Heart left ventricle (tissue), 13 donors: ENCODE results near the gene C16orf92.

Experiments
- POLR2A ChIP-seq, 2 donors: fragments of 450-650 bp; IDR thresholded peaks; one replicate each; pipeline ENCODE4 v1.6.1; 2017; ENCODE audit warnings: antibody characterized with exemption in 2 of 2, mild to moderate bottlenecking in 2 of 2, moderate library complexity in 2 of 2
- TF ChIP-seq, protein P1 (sequence below), 12 donors: fragments of 200-600 bp; sonication (generic) in 4 of 12; IDR thresholded peaks; one replicate each; pipeline versions ENCODE4 v1.5.0 to v1.8.0; 2018 to 2022; ENCODE audit warnings: antibody characterized with exemption in 12 of 12, mild to moderate bottlenecking in 5 of 12
- donor health status: ischemic (EF 13 %, LVEDD 7.1; RV severe dilation, severe dysfunction).
- donor health status: DM: no; HTN: yes; CAD: no.
- donor health status: DM: no; HTN: no; CAD: no.
- donor health status: ischemic (EF 25% LVEDD 6.9; RV normal size, moderate dysfunction).
- donor health status: ischemic (EF 25% LVEDD 5.7; RV mildly dilated, moderate dysfunction).
- donor health status: ischemic (EF 35%, LVEDD 5.7; RV mildly dilated, moderate dysfunction).
- donor health status: nonischemic (EF 11% LVEDD 7.7; RV severe dilation, severe dysfunction).
- donor health status: DM: yes; HTN: yes; CAD: no.
- donor health status: PGD.
- donor health status: ischemic (EF 29% LVEDD 5.4; RV normal size, mild dysfunction).
- donor health status: nonischemic (EF 23%, LVEDD 6.1; RV moderate dilation, normal function).

GRCh38 chr16:30065102-30065942, 42.3 kb downstream of the C16orf92 start, which contains the start of gene ALDOA:
- TF ChIP-seq, protein P1, sequence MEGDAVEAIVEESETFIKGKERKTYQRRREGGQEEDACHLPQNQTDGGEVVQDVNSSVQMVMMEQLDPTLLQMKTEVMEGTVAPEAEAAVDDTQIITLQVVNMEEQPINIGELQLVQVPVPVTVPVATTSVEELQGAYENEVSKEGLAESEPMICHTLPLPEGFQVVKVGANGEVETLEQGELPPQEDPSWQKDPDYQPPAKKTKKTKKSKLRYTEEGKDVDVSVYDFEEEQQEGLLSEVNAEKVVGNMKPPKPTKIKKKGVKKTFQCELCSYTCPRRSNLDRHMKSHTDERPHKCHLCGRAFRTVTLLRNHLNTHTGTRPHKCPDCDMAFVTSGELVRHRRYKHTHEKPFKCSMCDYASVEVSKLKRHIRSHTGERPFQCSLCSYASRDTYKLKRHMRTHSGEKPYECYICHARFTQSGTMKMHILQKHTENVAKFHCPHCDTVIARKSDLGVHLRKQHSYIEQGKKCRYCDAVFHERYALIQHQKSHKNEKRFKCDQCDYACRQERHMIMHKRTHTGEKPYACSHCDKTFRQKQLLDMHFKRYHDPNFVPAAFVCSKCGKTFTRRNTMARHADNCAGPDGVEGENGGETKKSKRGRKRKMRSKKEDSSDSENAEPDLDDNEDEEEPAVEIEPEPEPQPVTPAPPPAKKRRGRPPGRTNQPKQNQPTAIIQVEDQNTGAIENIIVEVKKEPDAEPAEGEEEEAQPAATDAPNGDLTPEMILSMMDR (IDR thresholded peaks at IDR 0.05), result peak in 1 of 12 donors; percentile 27
- peak; percentile 98 to 99 for TF ChIP-seq POLR2A (IDR thresholded peaks at IDR 0.05)
